ENCODE measurements around the gene ZNF32. TPM values are rescaled to one million over a fixed set of nuclear protein-coding genes. Genes with fewer than 3 reads are reported as not detected.

Gene ZNF32
- total RNA-seq, 2 donors from 2014 or later: 56.1 to 56.5 TPM

GRCh38 chr10:43684292-43684559 is 35.5 kb upstream of the ZNF32 start:
- H3K4me3 ChIP-seq: no peak overlapping the region
- no peak for DNase-seq (ENCODE audit: low spot score)
- H3K36me3 ChIP-seq: no peaks in the 10 kb centered on the region
- H3K4me1 ChIP-seq: peaks cover 0 to 20% of the 10 kb centered on the region in 2 donors
- no peak overlapping the region for H3K27ac ChIP-seq
- TF ChIP-seq, protein P1, sequence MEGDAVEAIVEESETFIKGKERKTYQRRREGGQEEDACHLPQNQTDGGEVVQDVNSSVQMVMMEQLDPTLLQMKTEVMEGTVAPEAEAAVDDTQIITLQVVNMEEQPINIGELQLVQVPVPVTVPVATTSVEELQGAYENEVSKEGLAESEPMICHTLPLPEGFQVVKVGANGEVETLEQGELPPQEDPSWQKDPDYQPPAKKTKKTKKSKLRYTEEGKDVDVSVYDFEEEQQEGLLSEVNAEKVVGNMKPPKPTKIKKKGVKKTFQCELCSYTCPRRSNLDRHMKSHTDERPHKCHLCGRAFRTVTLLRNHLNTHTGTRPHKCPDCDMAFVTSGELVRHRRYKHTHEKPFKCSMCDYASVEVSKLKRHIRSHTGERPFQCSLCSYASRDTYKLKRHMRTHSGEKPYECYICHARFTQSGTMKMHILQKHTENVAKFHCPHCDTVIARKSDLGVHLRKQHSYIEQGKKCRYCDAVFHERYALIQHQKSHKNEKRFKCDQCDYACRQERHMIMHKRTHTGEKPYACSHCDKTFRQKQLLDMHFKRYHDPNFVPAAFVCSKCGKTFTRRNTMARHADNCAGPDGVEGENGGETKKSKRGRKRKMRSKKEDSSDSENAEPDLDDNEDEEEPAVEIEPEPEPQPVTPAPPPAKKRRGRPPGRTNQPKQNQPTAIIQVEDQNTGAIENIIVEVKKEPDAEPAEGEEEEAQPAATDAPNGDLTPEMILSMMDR (IDR thresholded peaks at IDR 0.05): no peak
- H3K9me3 ChIP-seq: no peaks in the 10 kb centered on the region
- H3K27me3 ChIP-seq: no peaks in the 10 kb centered on the region

- no peak for DNase-seq (ENCODE audit: low spot score)
- no peak overlapping the region for H3K27ac ChIP-seq
- H3K4me3 ChIP-seq: no peak overlapping the region
- no peaks in the 10 kb centered on the region for H3K27me3 ChIP-seq
- H3K4me1 ChIP-seq: peaks cover 0 to 20% of the 10 kb centered on the region in 2 donors
- no peaks in the 10 kb centered on the region for H3K9me3 ChIP-seq
- TF ChIP-seq, protein P1 (IDR thresholded peaks at IDR 0.05): peak in 1 of 2 donors; percentile 50
- H3K36me3 ChIP-seq: no peaks in the 10 kb centered on the region
Measured at GRCh38 chr10:43683451-43684291, 35.0 kb upstream of the ZNF32 start.

DNA sequence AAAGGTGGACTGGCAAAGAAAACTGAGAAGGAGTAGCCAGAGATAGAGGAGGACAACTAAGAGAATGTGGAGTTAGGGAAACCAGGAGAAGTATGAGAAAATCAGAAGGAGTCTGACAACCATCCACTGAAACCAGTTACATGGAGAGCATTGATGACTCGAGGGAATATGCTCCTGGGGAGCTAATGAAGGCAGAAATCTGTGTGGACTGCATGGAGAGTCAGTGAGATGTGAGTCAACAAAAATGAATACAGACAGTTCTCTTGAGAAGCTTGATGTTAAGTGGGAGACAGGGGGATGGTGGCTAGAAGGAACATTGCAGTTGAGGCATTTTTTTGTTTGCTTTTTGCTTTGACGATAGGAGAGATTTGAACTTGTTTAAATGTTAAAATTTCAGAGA is 34.3 kb upstream of the ZNF32 start:
- H3K4me3 ChIP-seq: no peak overlapping the region
- no peak for DNase-seq (ENCODE audit: low spot score)
- TF ChIP-seq, protein P1 (IDR thresholded peaks at IDR 0.05): no peak
- H3K27ac ChIP-seq: no peak overlapping the region
- peaks cover 0 to 20% of the 10 kb centered on the region in 2 donors for H3K4me1 ChIP-seq
- H3K36me3 ChIP-seq: no peaks in the 10 kb centered on the region
- no peaks in the 10 kb centered on the region for H3K9me3 ChIP-seq
- no peaks in the 10 kb centered on the region for H3K27me3 ChIP-seq

- H3K9me3 ChIP-seq: no peaks in the 10 kb centered on the region
- H3K4me3 ChIP-seq: no peak overlapping the region
- peaks cover 0 to 20% of the 10 kb centered on the region in 2 donors for H3K4me1 ChIP-seq
- H3K27ac ChIP-seq: no peak overlapping the region
- no peaks in the 10 kb centered on the region for H3K27me3 ChIP-seq
- TF ChIP-seq, protein P1 (IDR thresholded peaks at IDR 0.05): no peak
- no peaks in the 10 kb centered on the region for H3K36me3 ChIP-seq
- no peak for DNase-seq (ENCODE audit: low spot score)
Measured at GRCh38 chr10:43681721-43682120, 33.0 kb upstream of the ZNF32 start.

DNA sequence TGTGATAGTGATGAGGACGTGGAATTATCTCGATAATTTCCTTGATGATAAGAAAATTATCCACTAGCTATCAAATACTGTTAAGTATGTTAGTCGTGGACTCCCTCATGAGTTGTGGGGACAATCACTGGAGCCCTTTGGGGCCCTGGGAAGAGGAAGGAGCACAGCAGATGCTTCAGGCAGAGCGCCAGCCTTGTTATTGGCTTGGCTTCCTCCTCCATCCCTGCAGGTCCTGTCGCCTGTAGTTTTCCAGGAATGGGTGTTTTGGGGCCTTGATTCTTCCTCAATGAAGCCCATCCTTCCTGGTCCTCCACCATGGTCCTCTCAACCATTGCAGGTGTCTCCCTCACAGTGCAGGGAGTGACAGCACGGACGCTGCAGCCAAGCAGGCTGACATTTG is 32.5 kb upstream of the ZNF32 start:
- DNase-seq (ENCODE audit: low spot score): no peak
- Histone ChIP-seq H3K4me3 (no peak overlapping the region), H3K4me1 (peaks cover 0 to 20% of the 10 kb centered on the region in 2 donors), H3K9me3 (no peaks in the 10 kb centered on the region), H3K27ac (no peak overlapping the region), H3K27me3 (no peaks in the 10 kb centered on the region), H3K36me3 (no peaks in the 10 kb centered on the region)
- TF ChIP-seq, protein P1 (IDR thresholded peaks at IDR 0.05): no peak

GRCh38 chr10:43680035-43680434 is 31.4 kb upstream of the ZNF32 start:
- no peaks in the 10 kb centered on the region for H3K36me3 ChIP-seq
- H3K27ac ChIP-seq: no peak overlapping the region
- no peaks in the 10 kb centered on the region for H3K27me3 ChIP-seq
- no peak for DNase-seq (ENCODE audit: low spot score)
- peaks cover 0 to 17% of the 10 kb centered on the region in 2 donors for H3K4me1 ChIP-seq
- H3K4me3 ChIP-seq: no peak overlapping the region
- TF ChIP-seq, protein P1 (IDR thresholded peaks at IDR 0.05): no peak
- H3K9me3 ChIP-seq: peaks cover 0 to 5% of the 10 kb centered on the region in 2 donors

Data from right atrium auricular region (tissue), 2 donors.